ENCODE data around the gene ZNF746.
"Not testable (repeated sequence)": the region's sequence is repeated elsewhere in the genome, so short reads cannot be mapped to it uniquely, and the experiment has no call there.

The ZNF746 gene

GRCh38 chr7:149497467-149498261 is at the start of gene ZNF746:
ZNF746 (minus strand) TSS chr7:149497809; CDS start chr7:149497536, 273 bp downstream.
- peak; percentile 94 for DNase-seq

GRCh38 chr7:149547126-149547525 is 49.5 kb upstream of the ZNF746 start:
- no peak for DNase-seq

- no peak for DNase-seq
These were observed 48.7 kb upstream of the ZNF746 start for GRCh38 chr7:149546331-149546730.

- no peak for DNase-seq
These were observed 46.4 kb upstream of the ZNF746 start for GRCh38 chr7:149544028-149544427.

GRCh38 chr7:149532654-149533053 is 35.0 kb upstream of the ZNF746 start:
- DNase-seq: no peak

- no peak for DNase-seq
These were observed 31.6 kb upstream of the ZNF746 start for GRCh38 chr7:149529136-149529718.

GRCh38 chr7:149527414-149527813 is 29.8 kb upstream of the ZNF746 start:
- DNase-seq: no peak

GRCh38 chr7:149525280-149525679 is 27.7 kb upstream of the ZNF746 start:
- no peak for DNase-seq

GRCh38 chr7:149524394-149524793 is 26.8 kb upstream of the ZNF746 start:
- DNase-seq: no peak

- no peak for DNase-seq
These were observed 12.6 kb upstream of the ZNF746 start for GRCh38 chr7:149510248-149510647.

- DNase-seq: no peak
These were observed 12.2 kb upstream of the ZNF746 start for GRCh38 chr7:149509774-149510173.

GRCh38 chr7:149505551-149505950 is 7.9 kb upstream of the ZNF746 start:
- DNase-seq: no peak

- no peak for DNase-seq
These were observed 4.0 kb upstream of the ZNF746 start for GRCh38 chr7:149501651-149502050.

GRCh38 chr7:149500910-149501309 is 3.3 kb upstream of the ZNF746 start:
- DNase-seq: no peak

GRCh38 chr7:149500201-149500600 is 2.6 kb upstream of the ZNF746 start:
- DNase-seq: no peak

GRCh38 chr7:149498811-149499210 is 1.2 kb upstream of the ZNF746 start:
- DNase-seq: no peak

- peak; percentile 85 for DNase-seq
These were observed 792 bp downstream of the ZNF746 start for GRCh38 chr7:149496642-149497391.

GRCh38 chr7:149495785-149496641 is 1.6 kb downstream of the ZNF746 start:
- DNase-seq: no peak

- no peak for DNase-seq
These were observed 2.8 kb downstream of the ZNF746 start for GRCh38 chr7:149494738-149495368.

GRCh38 chr7:149493975-149494374 is 3.6 kb downstream of the ZNF746 start:
- not testable (repeated sequence) for DNase-seq

- no peak for DNase-seq
These were observed 4.2 kb downstream of the ZNF746 start for GRCh38 chr7:149493366-149493765.

GRCh38 chr7:149490083-149490760 is 7.4 kb downstream of the ZNF746 start:
- no peak for DNase-seq
